ENCODE results near the gene C2orf49. TPM values are rescaled to one million over a fixed set of nuclear protein-coding genes. Genes with fewer than 3 reads are reported as not detected.

C2orf49 gene
- total RNA-seq, result 17.5 and 21.4 TPM in 2 replicates

GRCh38 chr2:105337122-105338019, at the start of gene C2orf49:
Gene C2orf49 (plus strand): TSS chr2:105337540. CDS start chr2:105337588, 48 bp downstream.

GRCh38 chr2:105329561-105330495, 7.5 kb upstream of the C2orf49 start, which contains the start of gene TGFBRAP1:
Gene TGFBRAP1 (minus strand): TSS chr2:105329735. CDS start chr2:105308301, 21,434 bp downstream.

GRCh38 chr2:105398336-105399206, 61.2 kb downstream of the C2orf49 start, which contains the start of gene FHL2:
Gene FHL2 (minus strand): TSS chr2:105399051. CDS start chr2:105386516, 12,535 bp downstream.

Other genes with a start within 250 kb of the C2orf49 start
- not detected in 2 replicates for gene GPR45, start 95.8 kb upstream of the C2orf49 start, total RNA-seq
- 9.1 and 11.4 TPM in 2 replicates for gene TGFBRAP1, start 7.8 kb upstream of the C2orf49 start, total RNA-seq
- gene FHL2, start 61.5 kb downstream of the C2orf49 start, total RNA-seq, result 50.2 and 85.7 TPM in 2 replicates

Measured in bronchial smooth muscle cell (primary cell).